Activated B cell treated with CpG ODN at 0.5 μM for 24 hours (primary cell): ENCODE measurements around the gene MCF2L. TPM values are rescaled to one million over a fixed set of nuclear protein-coding genes. Genes with fewer than 3 reads are reported as not detected.

Source experiments
- ATAC-seq: fragments of 200-7000 bp; cut with Tn5 transposase; one replicate; pipeline ENCODE4 v1.10.0; 2021; ENCODE audit warnings: low read depth, mild to moderate bottlenecking, moderate library complexity
- CTCF ChIA-PET: fragments of 350-600 bp; sonication (Branson Sonifier 250); formaldehyde crosslinking; loops from one replicate; lab custom pipeline; 2021; ENCODE audit warnings: antibody characterized with exemption; lab: Charles Lee
- POLR2A ChIA-PET: fragments of 350-600 bp; sonication (Branson Sonifier 250); formaldehyde crosslinking; loops from one replicate; lab custom pipeline; 2021; ENCODE audit warnings: antibody characterized with exemption; lab: Charles Lee
- DNase-seq: peaks from one replicate; pipeline ENCODE4 v3.0.0; 2022
- H3K27ac Mint-ChIP-seq: one replicate; pipeline ENCODE4 v1.8.0; 2020; ENCODE audit warnings: mixed read lengths
- H3K27me3 Mint-ChIP-seq: one replicate; pipeline ENCODE4 v1.8.0; 2021; ENCODE audit warnings: mixed read lengths
- H3K36me3 Mint-ChIP-seq: one replicate; pipeline ENCODE4 v1.8.0; 2021; ENCODE audit warnings: low read depth, mixed read lengths
- H3K4me1 Mint-ChIP-seq: one replicate; pipeline ENCODE4 v1.8.0; 2021; ENCODE audit warnings: mixed read lengths
- H3K4me3 Mint-ChIP-seq: one replicate; pipeline ENCODE4 v1.8.0; 2020; ENCODE audit warnings: mild to moderate bottlenecking, mixed read lengths
- H3K9me3 Mint-ChIP-seq: one replicate; pipeline ENCODE4 v1.8.0; 2020; ENCODE audit warnings: mixed read lengths
- CTCF ChIP-seq: fragments of 200-600 bp; IDR thresholded peaks from one replicate; pipeline ENCODE4 v1.8.0; 2022; ENCODE audit warnings: antibody characterized with exemption, mild to moderate bottlenecking
- intact Hi-C: fragments of 100-400 bp; cut with micrococcal nuclease; formaldehyde crosslinking; loops from one replicate; pipeline ENCODE4 v1.15.1; 2024
- total RNA-seq: library from RNA; stranded (reverse); gene quantifications from 2 replicates; pipeline ENCODE4 v1.2.3, GENCODE V29; 2022

The MCF2L gene
- total RNA-seq, 1 donor from 2014 or later: 3.4 TPM

GRCh38 chr13:113058988-113059850, 90.2 kb downstream of the MCF2L start:
- ChIA-PET POLR2A (no interaction called here), CTCF (no interaction called here)
- Mint-ChIP-seq H3K27me3 (no peaks in the 10 kb centered on the region), H3K4me1 (no peaks in the 10 kb centered on the region), H3K9me3 (no peaks in the 10 kb centered on the region), H3K27ac (no peak overlapping the region), H3K4me3 (no peak overlapping the region), H3K36me3 (peaks cover 5% of the 10 kb centered on the region)
- no peak for TF ChIP-seq CTCF
- intact Hi-C loops: no loop called here
- DNase-seq (no peak), ATAC-seq (no peak)

GRCh38 chr13:113059891-113060290, 90.9 kb downstream of the MCF2L start:
- ChIA-PET POLR2A (no interaction called here), CTCF (no interaction called here)
- DNase-seq (no peak), ATAC-seq (no peak)
- intact Hi-C loops: no loop called here
- Mint-ChIP-seq H3K27me3 (no peaks in the 10 kb centered on the region), H3K4me3 (no peak overlapping the region), H3K4me1 (no peaks in the 10 kb centered on the region), H3K36me3 (peaks cover 9% of the 10 kb centered on the region), H3K9me3 (no peaks in the 10 kb centered on the region), H3K27ac (no peak overlapping the region)
- no peak for TF ChIP-seq CTCF

GRCh38 chr13:113060557-113061270, 91.7 kb downstream of the MCF2L start:
- ChIA-PET CTCF (no interaction called here), POLR2A (no interaction called here)
- no peaks in the 10 kb centered on the region for H3K4me1 Mint-ChIP-seq
- TF ChIP-seq CTCF: no peak
- peaks cover 9% of the 10 kb centered on the region for H3K36me3 Mint-ChIP-seq
- intact Hi-C loops: no loop called here
- H3K27ac Mint-ChIP-seq: no peak overlapping the region
- H3K9me3 Mint-ChIP-seq: no peaks in the 10 kb centered on the region
- H3K4me3 Mint-ChIP-seq: no peak overlapping the region
- H3K27me3 Mint-ChIP-seq: no peaks in the 10 kb centered on the region
- DNase-seq (no peak), ATAC-seq (no peak)

GRCh38 chr13:113061271-113061625, 92.2 kb downstream of the MCF2L start:
- TF ChIP-seq CTCF: no peak
- H3K9me3 Mint-ChIP-seq: no peaks in the 10 kb centered on the region
- no peaks in the 10 kb centered on the region for H3K4me1 Mint-ChIP-seq
- no peak for ATAC-seq
- H3K4me3 Mint-ChIP-seq: no peak overlapping the region
- ChIA-PET POLR2A (no interaction called here), CTCF (no interaction called here)
- H3K27ac Mint-ChIP-seq: no peak overlapping the region
- H3K36me3 Mint-ChIP-seq: peaks cover 9% of the 10 kb centered on the region
- no peak for DNase-seq
- H3K27me3 Mint-ChIP-seq: no peaks in the 10 kb centered on the region
- intact Hi-C loops: no loop called here

- ATAC-seq: no peak
- no peak for TF ChIP-seq CTCF
These were observed 92.9 kb downstream of the MCF2L start for GRCh38 chr13:113061796-113062425.

More at GRCh38 chr13:113061796-113062425, 92.9 kb downstream of the MCF2L start:
- Mint-ChIP-seq H3K27ac (no peak overlapping the region), H3K4me3 (no peak overlapping the region), H3K36me3 (peaks cover 9% of the 10 kb centered on the region), H3K9me3 (no peaks in the 10 kb centered on the region), H3K4me1 (no peaks in the 10 kb centered on the region), H3K27me3 (no peaks in the 10 kb centered on the region)
- intact Hi-C loops: no loop called here
- ChIA-PET CTCF (no interaction called here), POLR2A (no interaction called here)
- DNase-seq: no peak
